Activated CD4-positive, alpha-beta memory T cell treated with anti-CD3 and anti-CD28 coated beads, Interleukin-2, amount 10 ng/mL, durations not matched to agents 7 days and 5 days (primary cell): Measurements from ENCODE around the gene CLRN3. TPM values are rescaled to one million over a fixed set of nuclear protein-coding genes. Genes with fewer than 3 reads are reported as not detected.

Source experiments
- CTCF ChIA-PET: fragments of 350-600 bp; sonication (Branson Sonifier 250); formaldehyde crosslinking; loops from one replicate; lab custom pipeline; 2021; ENCODE audit warnings: antibody characterized with exemption, inconsistent platforms; lab: Charles Lee
- POLR2A ChIA-PET: fragments of 350-600 bp; sonication (Branson Sonifier 250); formaldehyde crosslinking; loops from one replicate; lab custom pipeline; 2021; ENCODE audit warnings: antibody characterized with exemption; lab: Charles Lee
- DNase-seq: peaks from one replicate; pipeline ENCODE4 v3.0.0-alpha.2; 2020
- H3K27ac Mint-ChIP-seq: one replicate; pipeline ENCODE4 v1.8.0; 2021; ENCODE audit warnings: mild to moderate bottlenecking, mixed read lengths
- H3K27me3 Mint-ChIP-seq: one replicate; pipeline ENCODE4 v1.8.0; 2021; ENCODE audit warnings: mixed read lengths
- H3K36me3 Mint-ChIP-seq: one replicate; pipeline ENCODE4 v1.8.0; 2021; ENCODE audit warnings: low read depth, mixed read lengths
- H3K4me1 Mint-ChIP-seq: one replicate; pipeline ENCODE4 v1.8.0; 2021; ENCODE audit warnings: mixed read lengths
- H3K4me3 Mint-ChIP-seq: one replicate; pipeline ENCODE4 v1.8.0; 2021; ENCODE audit warnings: mild to moderate bottlenecking, mixed read lengths
- H3K9me3 Mint-ChIP-seq: one replicate; pipeline ENCODE4 v1.8.0; 2021; ENCODE audit warnings: mixed read lengths
- total RNA-seq, 2 experiments: library from RNA; stranded (reverse); gene quantifications; one replicate each; pipeline ENCODE4 v1.2.3, GENCODE V29; 2021

CLRN3 gene
- total RNA-seq, 2 experiments from 2014 or later: not detected

- DNase-seq: no peak
- Mint-ChIP-seq H3K27ac (no peak overlapping the region), H3K27me3 (peaks cover 27% of the 10 kb centered on the region), H3K9me3 (no peaks in the 10 kb centered on the region), H3K4me3 (no peak overlapping the region), H3K4me1 (peaks cover 15% of the 10 kb centered on the region), H3K36me3 (no peaks in the 10 kb centered on the region)
- ChIA-PET POLR2A (interaction anchor here (1.1 kb wide), 1 partner anchor 194 kb away, joined by 3 read pairs; no protein-coding TSS in a partner anchor), CTCF (interaction anchor here (0.7 to 2.1 kb wide), 5 partner anchors 12 to 1909 kb away, joined by 3 to 6 read pairs (median 4); no protein-coding TSS in a partner anchor)
These were observed 5.0 kb downstream of the CLRN3 start for GRCh38 chr10:127887541-127888415.

GRCh38 chr10:127886371-127887051 lies 6.2 kb downstream of the CLRN3 start:
- H3K36me3 Mint-ChIP-seq: no peaks in the 10 kb centered on the region
- H3K4me3 Mint-ChIP-seq: no peak overlapping the region
- H3K4me1 Mint-ChIP-seq: peaks cover 26% of the 10 kb centered on the region
- H3K9me3 Mint-ChIP-seq: no peaks in the 10 kb centered on the region
- ChIA-PET POLR2A (interaction anchor here (1.1 kb wide), 1 partner anchor 196 kb away, joined by 3 read pairs; no protein-coding TSS in a partner anchor), CTCF (interaction anchor here (0.6 kb wide), 1 partner anchor 147 kb away, joined by 4 read pairs; no protein-coding TSS in a partner anchor)
- H3K27me3 Mint-ChIP-seq: peaks cover 21% of the 10 kb centered on the region
- no peak overlapping the region for H3K27ac Mint-ChIP-seq
- DNase-seq: no peak

GRCh38 chr10:127884501-127884900 lies 8.2 kb downstream of the CLRN3 start:
- Mint-ChIP-seq H3K36me3 (no peaks in the 10 kb centered on the region), H3K9me3 (no peaks in the 10 kb centered on the region), H3K27ac (no peak overlapping the region), H3K4me1 (peaks cover 38% of the 10 kb centered on the region), H3K27me3 (peaks cover 10% of the 10 kb centered on the region), H3K4me3 (no peak overlapping the region)
- ChIA-PET POLR2A (no interaction called here), CTCF (no interaction called here)
- no peak for DNase-seq

GRCh38 chr10:127883516-127883915 lies 9.2 kb downstream of the CLRN3 start:
- ChIA-PET CTCF (no interaction called here), POLR2A (no interaction called here)
- Mint-ChIP-seq H3K36me3 (no peaks in the 10 kb centered on the region), H3K27me3 (peaks cover 9% of the 10 kb centered on the region), H3K4me1 (peaks cover 46% of the 10 kb centered on the region), H3K4me3 (no peak overlapping the region), H3K27ac (no peak overlapping the region), H3K9me3 (no peaks in the 10 kb centered on the region)
- DNase-seq: no peak

GRCh38 chr10:127882801-127883459 lies 9.8 kb downstream of the CLRN3 start:
- POLR2A ChIA-PET: no interaction called here
- no peak overlapping the region for H3K4me3 Mint-ChIP-seq

GRCh38 chr10:127882391-127882790 lies 10.3 kb downstream of the CLRN3 start:
- Mint-ChIP-seq H3K27ac (no peak overlapping the region), H3K4me3 (no peak overlapping the region), H3K4me1 (peaks cover 52% of the 10 kb centered on the region), H3K27me3 (peaks cover 9% of the 10 kb centered on the region), H3K9me3 (no peaks in the 10 kb centered on the region), H3K36me3 (no peaks in the 10 kb centered on the region)
- no peak for DNase-seq
- ChIA-PET CTCF (interaction anchor here (1.0 kb wide), 1 partner anchor 25 kb away, joined by 3 read pairs; the partner anchor contains the start of gene PTPRE), POLR2A (no interaction called here)

More at GRCh38 chr10:127882801-127883459, 9.8 kb downstream of the CLRN3 start:
- CTCF ChIA-PET: no interaction called here
- H3K27ac Mint-ChIP-seq: no peak overlapping the region
- peaks cover 50% of the 10 kb centered on the region for H3K4me1 Mint-ChIP-seq
- H3K36me3 Mint-ChIP-seq: no peaks in the 10 kb centered on the region
- no peak for DNase-seq
- H3K27me3 Mint-ChIP-seq: peaks cover 9% of the 10 kb centered on the region
- no peaks in the 10 kb centered on the region for H3K9me3 Mint-ChIP-seq

GRCh38 chr10:127881262-127881661 lies 11.5 kb downstream of the CLRN3 start:
- CTCF ChIA-PET: interaction anchor here (1.0 kb wide), 1 partner anchor 26 kb away, joined by 3 read pairs; the partner anchor contains the start of gene PTPRE
- H3K4me1 Mint-ChIP-seq: peaks cover 61% of the 10 kb centered on the region

GRCh38 chr10:127880557-127880956 lies 12.2 kb downstream of the CLRN3 start:
- peaks cover 5% of the 10 kb centered on the region for H3K27me3 Mint-ChIP-seq
- DNase-seq: peak; percentile 35
- H3K9me3 Mint-ChIP-seq: no peaks in the 10 kb centered on the region
- ChIA-PET CTCF (interaction anchor here (1.0 to 2.2 kb wide), 3 partner anchors 10 to 189 kb away, joined by 3 to 9 read pairs (median 7); no protein-coding TSS in a partner anchor), POLR2A (interaction anchor here (1.8 to 1.9 kb wide), 2 partner anchors 9 to 168 kb away, joined by 5 read pairs; no protein-coding TSS in a partner anchor)
- peak overlapping the region; percentile 80 for H3K27ac Mint-ChIP-seq
- peaks cover 61% of the 10 kb centered on the region for H3K4me1 Mint-ChIP-seq
- no peaks in the 10 kb centered on the region for H3K36me3 Mint-ChIP-seq
- no peak overlapping the region for H3K4me3 Mint-ChIP-seq

More at GRCh38 chr10:127881262-127881661, 11.5 kb downstream of the CLRN3 start:
- no peak overlapping the region for H3K27ac Mint-ChIP-seq
- peaks cover 9% of the 10 kb centered on the region for H3K27me3 Mint-ChIP-seq
- POLR2A ChIA-PET: interaction anchor here (1.8 kb wide), 1 partner anchor 9 kb away, joined by 5 read pairs; no protein-coding TSS in a partner anchor
- H3K36me3 Mint-ChIP-seq: no peaks in the 10 kb centered on the region
- DNase-seq: no peak
- no peaks in the 10 kb centered on the region for H3K9me3 Mint-ChIP-seq
- H3K4me3 Mint-ChIP-seq: no peak overlapping the region

GRCh38 chr10:127878475-127879055 lies 14.2 kb downstream of the CLRN3 start:
- H3K27ac Mint-ChIP-seq: no peak overlapping the region
- ChIA-PET POLR2A (interaction anchor here (0.9 kb wide), 1 partner anchor 247 kb away, joined by 3 read pairs; no protein-coding TSS in a partner anchor), CTCF (interaction anchor here (1.2 to 2.2 kb wide), 3 partner anchors 8 to 191 kb away, joined by 6 to 9 read pairs (median 7); no protein-coding TSS in a partner anchor)
- H3K4me1 Mint-ChIP-seq: peaks cover 68% of the 10 kb centered on the region
- DNase-seq: no peak
- no peaks in the 10 kb centered on the region for H3K36me3 Mint-ChIP-seq
- peaks cover 1% of the 10 kb centered on the region for H3K27me3 Mint-ChIP-seq
- no peaks in the 10 kb centered on the region for H3K9me3 Mint-ChIP-seq
- H3K4me3 Mint-ChIP-seq: no peak overlapping the region

GRCh38 chr10:127877699-127878098 lies 15.0 kb downstream of the CLRN3 start:
- Mint-ChIP-seq H3K27me3 (peaks cover 1% of the 10 kb centered on the region), H3K4me3 (no peak overlapping the region), H3K9me3 (no peaks in the 10 kb centered on the region), H3K4me1 (peaks cover 67% of the 10 kb centered on the region), H3K36me3 (no peaks in the 10 kb centered on the region), H3K27ac (peak overlapping the region; percentile 50)
- ChIA-PET POLR2A (no interaction called here), CTCF (no interaction called here)
- no peak for DNase-seq

GRCh38 chr10:127877116-127877515 lies 15.6 kb downstream of the CLRN3 start:
- Mint-ChIP-seq H3K36me3 (no peaks in the 10 kb centered on the region), H3K27ac (peak overlapping the region; percentile 50), H3K4me3 (no peak overlapping the region), H3K27me3 (peaks cover 1% of the 10 kb centered on the region), H3K4me1 (peaks cover 62% of the 10 kb centered on the region), H3K9me3 (no peaks in the 10 kb centered on the region)
- peak; percentile 38 for DNase-seq
- ChIA-PET CTCF (interaction anchor here (1.0 kb wide), 1 partner anchor 134 kb away, joined by 3 read pairs; no protein-coding TSS in a partner anchor), POLR2A (no interaction called here)

- Mint-ChIP-seq H3K27me3 (peaks cover 5% of the 10 kb centered on the region), H3K9me3 (no peaks in the 10 kb centered on the region), H3K4me3 (no peak overlapping the region), H3K4me1 (peaks cover 54% of the 10 kb centered on the region), H3K27ac (no peak overlapping the region), H3K36me3 (no peaks in the 10 kb centered on the region)
- no peak for DNase-seq
- CTCF ChIA-PET: interaction anchor here (1.0 kb wide), 1 partner anchor 136 kb away, joined by 3 read pairs; no protein-coding TSS in a partner anchor
- POLR2A ChIA-PET: no interaction called here
These were observed 16.8 kb downstream of the CLRN3 start for GRCh38 chr10:127875916-127876315.
